ENCODE results near the gene ARF4. TPM values are rescaled to one million over a fixed set of nuclear protein-coding genes. Genes with fewer than 3 reads are reported as not detected.

ARF4 gene
- total RNA-seq, 1 experiment from 2014 or later, result 112 TPM

GRCh38 chr3:57605683-57606082, 8.5 kb upstream of the ARF4 start:
- ChIA-PET POLR2A (no interaction called here), CTCF (no interaction called here)

GRCh38 chr3:57604971-57605370, 7.8 kb upstream of the ARF4 start:
- H3K27me3 ChIP-seq (ENCODE audit: insufficient read depth, low read length), result no peaks in the 10 kb centered on the region
- POLR2A ChIA-PET, result no interaction called here
- no peaks in the 10 kb centered on the region for H3K4me1 ChIP-seq (ENCODE audit: control insufficient read depth in 1 of 2, insufficient read depth in 2 of 2, low read length in 2 of 2)
- no peaks in the 10 kb centered on the region for H3K79me2 ChIP-seq (ENCODE audit: insufficient read depth, low read length)
- no peak for ATAC-seq
- BruUV-seq (replicated peaks), result no TSS peak
- DNase-seq (ENCODE audit: low read depth, low spot score), result no peak
- 0 out of 4 replicates have a peak, but pooled peaks cover 0 to 2% of the 10 kb centered on the region in 2 experiments for H3K36me3 ChIP-seq (ENCODE audit: control insufficient read depth in 1 of 2, insufficient read depth in 2 of 2, low read length in 2 of 2)
- TF ChIP-seq CEBPB (IDR thresholded peaks at IDR 0.05; ENCODE audit: low read depth), result no peak
- TF ChIP-seq JUND (IDR thresholded peaks at IDR 0.05), result no peak
- no peak for TF ChIP-seq SP1 (IDR thresholded peaks at IDR 0.05; ENCODE audit: low read depth)
- no peak for TF ChIP-seq POLR2A (IDR thresholded peaks at IDR 0.05; ENCODE audit: borderline replicate concordance, extremely low read depth, insufficient read depth, insufficient read length)
- no peak for TF ChIP-seq FOSL1 (IDR thresholded peaks at IDR 0.05; ENCODE audit: low read depth)
- no peak for TF ChIP-seq ATF3 (IDR thresholded peaks at IDR 0.05)
- no peak for TF ChIP-seq SIN3A (IDR thresholded peaks at IDR 0.05; ENCODE audit: low read depth)
- no peak for TF ChIP-seq ZBTB33 (IDR thresholded peaks at IDR 0.05; ENCODE audit: extremely low read depth, insufficient replicate concordance, low read length)
- TF ChIP-seq CBX3 (IDR thresholded peaks at IDR 0.05; ENCODE audit: low read depth), result no peak
- no peak for TF ChIP-seq EZH2phosphoT487 (IDR thresholded peaks at IDR 0.05; ENCODE audit: borderline replicate concordance)
- TF ChIP-seq POLR2AphosphoS5 (IDR thresholded peaks at IDR 0.05; ENCODE audit: low read depth, low read length), result no peak
- TF ChIP-seq ZFX (IDR thresholded peaks at IDR 0.05), result no peak
- TF ChIP-seq SRF (IDR thresholded peaks at IDR 0.05; ENCODE audit: low read depth), result no peak
- no peak for TF ChIP-seq TCF7L2 (IDR thresholded peaks at IDR 0.05; ENCODE audit: borderline replicate concordance, extremely low read depth, insufficient read depth, insufficient read length)
- RAD21 ChIA-PET (ENCODE audit: low non-redundant PET in 1 of 2, low total read pairs in 2 of 2, uncharacterized antibody in 2 of 2, unreplicated experiment in 2 of 2), result no interaction called here
- no peak overlapping the region for H3K9ac ChIP-seq (ENCODE audit: low read length)
- no peaks in the 10 kb centered on the region for H3K9me3 ChIP-seq (ENCODE audit: control insufficient read depth in 1 of 2, insufficient read depth in 1 of 2, low read depth in 1 of 2, low read length in 2 of 2)
- no peaks in the 10 kb centered on the region for H4K20me1 ChIP-seq (ENCODE audit: insufficient read depth)
- intact Hi-C loops (cut with micrococcal nuclease), result no loop called here
- CTCF ChIA-PET, result no interaction called here
- no peak overlapping the region for H3K4me2 ChIP-seq (ENCODE audit: low read length)
- no peak overlapping the region for H2AFZ ChIP-seq (ENCODE audit: low read depth, low read length, poor library complexity, severe bottlenecking)
- no peak overlapping the region for H3K27ac ChIP-seq (ENCODE audit: low read depth, low read length)
- no peak overlapping the region for H3K4me3 ChIP-seq (replicated peaks in 1 of 2; ENCODE audit: low read depth in 1 of 2, low read length in 2 of 2)
- H3K9me2 ChIP-seq (ENCODE audit: insufficient read depth), result no peaks in the 10 kb centered on the region

More at GRCh38 chr3:57605683-57606082, 8.5 kb upstream of the ARF4 start:
- Histone ChIP-seq H3K4me3 (replicated peaks in 1 of 2; ENCODE audit: low read depth in 1 of 2, low read length in 2 of 2) (no peak overlapping the region), H3K9me2 (ENCODE audit: insufficient read depth) (no peaks in the 10 kb centered on the region), H3K4me2 (ENCODE audit: low read length) (no peak overlapping the region), H3K36me3 (ENCODE audit: control insufficient read depth in 1 of 2, insufficient read depth in 2 of 2, low read length in 2 of 2) (0 out of 4 replicates have a peak, but pooled peaks cover 0 to 2% of the 10 kb centered on the region in 2 experiments), H3K79me2 (ENCODE audit: insufficient read depth, low read length) (no peaks in the 10 kb centered on the region), H3K27ac (ENCODE audit: low read depth, low read length) (no peak overlapping the region), H2AFZ (ENCODE audit: low read depth, low read length, poor library complexity, severe bottlenecking) (no peak overlapping the region), H3K9me3 (ENCODE audit: control insufficient read depth in 1 of 2, insufficient read depth in 1 of 2, low read depth in 1 of 2, low read length in 2 of 2) (no peaks in the 10 kb centered on the region), H3K9ac (ENCODE audit: low read length) (no peak overlapping the region), H3K4me1 (ENCODE audit: control insufficient read depth in 1 of 2, insufficient read depth in 2 of 2, low read length in 2 of 2) (no peaks in the 10 kb centered on the region), H4K20me1 (ENCODE audit: insufficient read depth) (no peaks in the 10 kb centered on the region), H3K27me3 (ENCODE audit: insufficient read depth, low read length) (no peaks in the 10 kb centered on the region)
- RAD21 ChIA-PET (ENCODE audit: low non-redundant PET in 1 of 2, low total read pairs in 2 of 2, uncharacterized antibody in 2 of 2, unreplicated experiment in 2 of 2), result no interaction called here
- TF ChIP-seq SIN3A (IDR thresholded peaks at IDR 0.05; ENCODE audit: low read depth), result no peak
- TF ChIP-seq CEBPB (IDR thresholded peaks at IDR 0.05; ENCODE audit: low read depth), result no peak
- no peak for TF ChIP-seq RAD21 (IDR thresholded peaks at IDR 0.05; ENCODE audit: low read depth)
- no peak for TF ChIP-seq EZH2phosphoT487 (IDR thresholded peaks at IDR 0.05; ENCODE audit: borderline replicate concordance)
- TF ChIP-seq ZFX (IDR thresholded peaks at IDR 0.05), result no peak
- no peak for TF ChIP-seq TCF7L2 (IDR thresholded peaks at IDR 0.05; ENCODE audit: borderline replicate concordance, extremely low read depth, insufficient read depth, insufficient read length)
- no peak for TF ChIP-seq SP1 (IDR thresholded peaks at IDR 0.05; ENCODE audit: low read depth)
- no peak for TF ChIP-seq FOSL1 (IDR thresholded peaks at IDR 0.05; ENCODE audit: low read depth)
- TF ChIP-seq ZNF274 (IDR thresholded peaks at IDR 0.05; ENCODE audit: low read depth, low read length), result no peak
- no TSS peak for BruUV-seq (replicated peaks)
- DNase-seq (ENCODE audit: low read depth, low spot score), result no peak
- ATAC-seq, result no peak
- intact Hi-C loops (cut with micrococcal nuclease), result no loop called here
